Measurements from ENCODE around the gene NTPCR.

DNA sequence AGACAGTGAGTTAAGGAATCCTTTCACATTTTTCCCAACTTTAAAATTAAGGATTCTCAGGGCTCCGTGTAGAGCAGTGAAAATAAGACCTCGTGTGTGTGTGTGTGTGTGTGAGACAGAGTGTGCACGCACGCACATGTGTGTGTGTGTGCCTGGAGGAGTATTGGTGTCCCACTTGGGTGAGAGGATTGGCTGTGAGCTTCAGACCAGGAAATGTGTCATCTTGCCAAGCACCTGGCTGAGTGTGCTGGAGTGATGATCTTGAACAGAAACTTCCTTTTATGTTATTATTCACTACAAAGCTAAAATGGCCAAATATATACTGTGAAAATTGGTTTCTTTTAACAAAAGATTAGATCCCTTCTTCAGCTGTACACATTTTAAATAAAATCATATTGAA is 35.2 kb upstream of the NTPCR start:
- TF ChIP-seq POLR2A (IDR thresholded peaks at IDR 0.05) = no peak
- TF ChIP-seq, protein P1, sequence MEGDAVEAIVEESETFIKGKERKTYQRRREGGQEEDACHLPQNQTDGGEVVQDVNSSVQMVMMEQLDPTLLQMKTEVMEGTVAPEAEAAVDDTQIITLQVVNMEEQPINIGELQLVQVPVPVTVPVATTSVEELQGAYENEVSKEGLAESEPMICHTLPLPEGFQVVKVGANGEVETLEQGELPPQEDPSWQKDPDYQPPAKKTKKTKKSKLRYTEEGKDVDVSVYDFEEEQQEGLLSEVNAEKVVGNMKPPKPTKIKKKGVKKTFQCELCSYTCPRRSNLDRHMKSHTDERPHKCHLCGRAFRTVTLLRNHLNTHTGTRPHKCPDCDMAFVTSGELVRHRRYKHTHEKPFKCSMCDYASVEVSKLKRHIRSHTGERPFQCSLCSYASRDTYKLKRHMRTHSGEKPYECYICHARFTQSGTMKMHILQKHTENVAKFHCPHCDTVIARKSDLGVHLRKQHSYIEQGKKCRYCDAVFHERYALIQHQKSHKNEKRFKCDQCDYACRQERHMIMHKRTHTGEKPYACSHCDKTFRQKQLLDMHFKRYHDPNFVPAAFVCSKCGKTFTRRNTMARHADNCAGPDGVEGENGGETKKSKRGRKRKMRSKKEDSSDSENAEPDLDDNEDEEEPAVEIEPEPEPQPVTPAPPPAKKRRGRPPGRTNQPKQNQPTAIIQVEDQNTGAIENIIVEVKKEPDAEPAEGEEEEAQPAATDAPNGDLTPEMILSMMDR (IDR thresholded peaks at IDR 0.05) = no peak
